ENCODE results near the gene HCFC1.

DNA sequence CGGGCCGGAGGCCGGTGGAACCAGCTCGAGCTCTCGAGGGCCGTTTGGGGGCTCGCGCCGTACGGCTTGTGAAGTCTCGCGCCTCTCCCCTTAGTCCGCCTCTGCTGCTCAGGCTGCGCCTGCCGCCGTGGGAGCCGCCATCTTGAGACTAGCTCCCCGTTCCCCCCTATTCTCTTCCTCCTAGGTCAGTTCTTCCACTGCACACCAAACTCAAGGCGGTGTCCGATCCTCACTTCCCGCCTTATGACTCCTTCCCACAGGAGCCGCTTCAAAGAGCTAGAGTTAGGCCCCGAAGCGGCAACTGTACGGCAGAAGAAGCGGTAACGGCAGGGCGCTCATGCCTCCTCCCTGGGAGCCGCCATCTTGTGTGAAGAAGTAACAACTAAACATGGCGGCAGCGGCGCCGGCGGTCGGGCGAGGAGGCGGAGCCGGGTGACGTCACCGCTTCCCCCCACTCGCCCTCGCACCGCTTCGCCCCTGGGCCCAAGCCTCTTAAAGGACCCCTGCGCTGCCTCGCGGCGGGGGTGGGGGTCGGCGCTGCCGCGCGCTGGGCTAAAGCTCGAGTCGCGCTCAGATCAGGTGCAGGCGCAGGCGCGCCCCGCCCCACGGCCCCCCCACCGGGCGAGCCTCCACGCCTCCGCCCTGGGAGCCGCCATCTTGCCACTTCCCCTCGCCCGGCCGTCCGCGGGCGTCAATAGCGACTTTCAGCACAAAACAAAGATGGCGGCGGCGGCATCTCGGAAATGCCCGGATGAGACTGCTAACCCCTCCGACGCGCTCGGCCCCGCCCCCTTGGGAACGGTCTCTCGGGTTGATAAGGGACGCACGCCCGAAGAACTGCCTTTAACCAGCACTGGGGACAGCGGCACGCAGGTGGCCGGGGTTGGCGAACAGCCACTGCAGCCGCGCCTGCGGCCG, at the start of gene HCFC1:
- TF ChIP-seq, protein P1, sequence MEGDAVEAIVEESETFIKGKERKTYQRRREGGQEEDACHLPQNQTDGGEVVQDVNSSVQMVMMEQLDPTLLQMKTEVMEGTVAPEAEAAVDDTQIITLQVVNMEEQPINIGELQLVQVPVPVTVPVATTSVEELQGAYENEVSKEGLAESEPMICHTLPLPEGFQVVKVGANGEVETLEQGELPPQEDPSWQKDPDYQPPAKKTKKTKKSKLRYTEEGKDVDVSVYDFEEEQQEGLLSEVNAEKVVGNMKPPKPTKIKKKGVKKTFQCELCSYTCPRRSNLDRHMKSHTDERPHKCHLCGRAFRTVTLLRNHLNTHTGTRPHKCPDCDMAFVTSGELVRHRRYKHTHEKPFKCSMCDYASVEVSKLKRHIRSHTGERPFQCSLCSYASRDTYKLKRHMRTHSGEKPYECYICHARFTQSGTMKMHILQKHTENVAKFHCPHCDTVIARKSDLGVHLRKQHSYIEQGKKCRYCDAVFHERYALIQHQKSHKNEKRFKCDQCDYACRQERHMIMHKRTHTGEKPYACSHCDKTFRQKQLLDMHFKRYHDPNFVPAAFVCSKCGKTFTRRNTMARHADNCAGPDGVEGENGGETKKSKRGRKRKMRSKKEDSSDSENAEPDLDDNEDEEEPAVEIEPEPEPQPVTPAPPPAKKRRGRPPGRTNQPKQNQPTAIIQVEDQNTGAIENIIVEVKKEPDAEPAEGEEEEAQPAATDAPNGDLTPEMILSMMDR (IDR thresholded peaks at IDR 0.05; ENCODE audit: low read depth, low read length, poor library complexity, severe bottlenecking), result no peak
- no peak for TF ChIP-seq EZH2phosphoT487 (IDR thresholded peaks at IDR 0.05; ENCODE audit: borderline replicate concordance, low read length)
